ENCODE data around the gene ADGRG4.

DNA sequence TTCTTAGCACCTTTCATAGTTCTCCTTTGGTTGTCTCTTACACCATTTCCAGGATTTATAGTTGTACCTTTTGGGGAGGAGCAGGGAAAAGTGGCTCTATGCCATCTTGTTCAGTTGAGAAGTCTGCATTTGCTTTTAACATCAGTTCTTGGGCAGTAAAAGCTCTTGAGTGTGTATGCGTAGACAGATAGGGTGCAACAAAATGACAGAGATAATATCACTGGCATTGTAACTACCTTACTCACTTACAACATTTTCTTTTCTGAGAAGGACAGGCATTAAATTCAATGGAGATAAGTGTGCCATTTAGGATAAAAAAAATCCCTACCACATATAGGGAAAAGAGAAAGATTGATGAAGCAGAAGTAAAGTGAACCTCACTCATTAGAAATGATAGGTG lies 38.9 kb downstream of the ADGRG4 start:
- no peak for TF ChIP-seq CTCF (IDR thresholded peaks at IDR 0.05)
- no peak for TF ChIP-seq POLR2A (IDR thresholded peaks at IDR 0.05)

All from testis (tissue), 2 donors.